Measurements from ENCODE around the gene CELF2. TPM values are rescaled to one million over a fixed set of nuclear protein-coding genes. Genes with fewer than 3 reads are reported as not detected.

Gene CELF2
- total RNA-seq, 1 experiment from 2014 or later, result not detected

DNA sequence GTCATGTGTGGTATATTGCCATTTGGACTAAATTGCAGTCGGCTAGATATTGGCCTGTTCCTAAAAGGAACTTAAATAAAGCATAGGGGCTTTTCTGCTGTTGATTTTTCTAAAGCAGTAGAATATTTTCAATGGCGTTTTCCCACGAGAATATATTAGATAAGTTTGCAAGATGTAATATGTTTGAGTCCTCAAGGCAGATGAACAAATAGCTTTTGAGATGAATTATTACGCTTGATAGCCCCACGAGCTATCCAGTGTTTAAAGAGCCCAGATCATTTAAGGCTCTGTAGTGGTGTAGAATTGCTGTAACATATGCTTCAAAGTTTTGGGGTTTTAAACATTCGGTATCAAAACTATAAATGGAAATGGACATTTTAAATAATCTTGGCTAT lies 2.9 kb downstream of the CELF2 start:
- Mint-ChIP-seq H3K4me1 (ENCODE audit: low read depth, unreplicated experiment) (no peaks in the 10 kb centered on the region), H3K36me3 (ENCODE audit: insufficient read depth, unreplicated experiment) (no peaks in the 10 kb centered on the region), H3K9me3 (ENCODE audit: low read depth, unreplicated experiment) (peaks cover 3% of the 10 kb centered on the region), H3K4me3 (ENCODE audit: low read depth, unreplicated experiment) (no peak overlapping the region), H3K27me3 (ENCODE audit: unreplicated experiment) (no peaks in the 10 kb centered on the region), H3K27ac (ENCODE audit: unreplicated experiment) (no peak overlapping the region)
- DNase-seq, result no peak
- CTCF ChIA-PET, result no interaction called here
- BruUV-seq (replicated peaks), result no TSS peak
- intact Hi-C loops (cut with micrococcal nuclease; ENCODE audit: unreplicated experiment), result no loop called here
- TF ChIP-seq, protein P1, sequence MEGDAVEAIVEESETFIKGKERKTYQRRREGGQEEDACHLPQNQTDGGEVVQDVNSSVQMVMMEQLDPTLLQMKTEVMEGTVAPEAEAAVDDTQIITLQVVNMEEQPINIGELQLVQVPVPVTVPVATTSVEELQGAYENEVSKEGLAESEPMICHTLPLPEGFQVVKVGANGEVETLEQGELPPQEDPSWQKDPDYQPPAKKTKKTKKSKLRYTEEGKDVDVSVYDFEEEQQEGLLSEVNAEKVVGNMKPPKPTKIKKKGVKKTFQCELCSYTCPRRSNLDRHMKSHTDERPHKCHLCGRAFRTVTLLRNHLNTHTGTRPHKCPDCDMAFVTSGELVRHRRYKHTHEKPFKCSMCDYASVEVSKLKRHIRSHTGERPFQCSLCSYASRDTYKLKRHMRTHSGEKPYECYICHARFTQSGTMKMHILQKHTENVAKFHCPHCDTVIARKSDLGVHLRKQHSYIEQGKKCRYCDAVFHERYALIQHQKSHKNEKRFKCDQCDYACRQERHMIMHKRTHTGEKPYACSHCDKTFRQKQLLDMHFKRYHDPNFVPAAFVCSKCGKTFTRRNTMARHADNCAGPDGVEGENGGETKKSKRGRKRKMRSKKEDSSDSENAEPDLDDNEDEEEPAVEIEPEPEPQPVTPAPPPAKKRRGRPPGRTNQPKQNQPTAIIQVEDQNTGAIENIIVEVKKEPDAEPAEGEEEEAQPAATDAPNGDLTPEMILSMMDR (IDR thresholded peaks at IDR 0.05; ENCODE audit: unreplicated experiment), result no peak

- Mint-ChIP-seq H3K4me3 (ENCODE audit: low read depth, unreplicated experiment) (no peak overlapping the region), H3K36me3 (ENCODE audit: insufficient read depth, unreplicated experiment) (no peaks in the 10 kb centered on the region), H3K4me1 (ENCODE audit: low read depth, unreplicated experiment) (no peaks in the 10 kb centered on the region), H3K9me3 (ENCODE audit: low read depth, unreplicated experiment) (peaks cover 3% of the 10 kb centered on the region), H3K27me3 (ENCODE audit: unreplicated experiment) (no peaks in the 10 kb centered on the region), H3K27ac (ENCODE audit: unreplicated experiment) (no peak overlapping the region)
- no peak for DNase-seq
- TF ChIP-seq, protein P1 (IDR thresholded peaks at IDR 0.05; ENCODE audit: unreplicated experiment), result no peak
- intact Hi-C loops (cut with micrococcal nuclease; ENCODE audit: unreplicated experiment), result no loop called here
- CTCF ChIA-PET, result no interaction called here
- BruUV-seq (replicated peaks), result no TSS peak
Observed at GRCh38 chr10:11022213-11022612, 4.5 kb downstream of the CELF2 start.

GRCh38 chr10:11023009-11023953 lies 5.6 kb downstream of the CELF2 start:
- peaks cover 3% of the 10 kb centered on the region for H3K9me3 Mint-ChIP-seq (ENCODE audit: low read depth, unreplicated experiment)
- intact Hi-C loops (cut with micrococcal nuclease; ENCODE audit: unreplicated experiment), result no loop called here
- BruUV-seq (replicated peaks), result no TSS peak
- H3K4me1 Mint-ChIP-seq (ENCODE audit: low read depth, unreplicated experiment), result no peaks in the 10 kb centered on the region
- no peak overlapping the region for H3K4me3 Mint-ChIP-seq (ENCODE audit: low read depth, unreplicated experiment)
- H3K27me3 Mint-ChIP-seq (ENCODE audit: unreplicated experiment), result no peaks in the 10 kb centered on the region
- TF ChIP-seq, protein P1 (IDR thresholded peaks at IDR 0.05; ENCODE audit: unreplicated experiment), result no peak
- no peaks in the 10 kb centered on the region for H3K36me3 Mint-ChIP-seq (ENCODE audit: insufficient read depth, unreplicated experiment)
- CTCF ChIA-PET, result no interaction called here
- no peak for DNase-seq
- no peak overlapping the region for H3K27ac Mint-ChIP-seq (ENCODE audit: unreplicated experiment)

GRCh38 chr10:11024596-11024995 lies 6.9 kb downstream of the CELF2 start:
- Mint-ChIP-seq H3K9me3 (ENCODE audit: low read depth, unreplicated experiment) (no peaks in the 10 kb centered on the region), H3K4me3 (ENCODE audit: low read depth, unreplicated experiment) (no peak overlapping the region), H3K27me3 (ENCODE audit: unreplicated experiment) (no peaks in the 10 kb centered on the region), H3K27ac (ENCODE audit: unreplicated experiment) (no peak overlapping the region), H3K4me1 (ENCODE audit: low read depth, unreplicated experiment) (no peaks in the 10 kb centered on the region), H3K36me3 (ENCODE audit: insufficient read depth, unreplicated experiment) (no peaks in the 10 kb centered on the region)
- BruUV-seq (replicated peaks), result no TSS peak
- DNase-seq, result no peak
- intact Hi-C loops (cut with micrococcal nuclease; ENCODE audit: unreplicated experiment), result no loop called here
- CTCF ChIA-PET, result no interaction called here
- TF ChIP-seq, protein P1 (IDR thresholded peaks at IDR 0.05; ENCODE audit: unreplicated experiment), result no peak
